HG03139 (cell line): ENCODE results near the gene APAF1.

Source experiments
- ATAC-seq: cut with Tn5 transposase; IDR thresholded peaks from one replicate; pipeline ENCODE4 v1.9.1; 2021; ENCODE audit not compliant: unreplicated experiment

Gene APAF1

GRCh38 chr12:98725476-98726247 lies 80.6 kb downstream of the APAF1 start:
- ATAC-seq: peak; percentile 81

GRCh38 chr12:98727196-98727595 lies 82.1 kb downstream of the APAF1 start:
- ATAC-seq: no peak

GRCh38 chr12:98730412-98730811 lies 85.3 kb downstream of the APAF1 start:
- no peak for ATAC-seq

- no peak for ATAC-seq
These were observed 88.7 kb downstream of the APAF1 start for GRCh38 chr12:98733667-98734350.

- no peak for ATAC-seq
These were observed 90.7 kb downstream of the APAF1 start for GRCh38 chr12:98735821-98736220.

- ATAC-seq: no peak
These were observed 91.5 kb downstream of the APAF1 start for GRCh38 chr12:98736352-98737321.

GRCh38 chr12:98737322-98737712 lies 92.2 kb downstream of the APAF1 start:
- ATAC-seq: no peak

- no peak for ATAC-seq
These were observed 92.9 kb downstream of the APAF1 start for GRCh38 chr12:98738002-98738401.

- no peak for ATAC-seq
These were observed 93.4 kb downstream of the APAF1 start for GRCh38 chr12:98738539-98738938.

GRCh38 chr12:98740751-98741150 lies 95.7 kb downstream of the APAF1 start:
- no peak for ATAC-seq

- no peak for ATAC-seq
These were observed 96.1 kb downstream of the APAF1 start for GRCh38 chr12:98741196-98741555.

- no peak for ATAC-seq
These were observed 96.6 kb downstream of the APAF1 start for GRCh38 chr12:98741556-98742265.

- ATAC-seq: no peak
These were observed 98.4 kb downstream of the APAF1 start for GRCh38 chr12:98743362-98743953.

- no peak for ATAC-seq
These were observed 99.6 kb downstream of the APAF1 start for GRCh38 chr12:98744680-98745079.

GRCh38 chr12:98745578-98746391 lies 100.7 kb downstream of the APAF1 start:
- ATAC-seq: no peak

GRCh38 chr12:98748463-98748862 lies 103.4 kb downstream of the APAF1 start:
- no peak for ATAC-seq

- no peak for ATAC-seq
These were observed 105.4 kb downstream of the APAF1 start for GRCh38 chr12:98750511-98750910.

- no peak for ATAC-seq
These were observed 106.6 kb downstream of the APAF1 start for GRCh38 chr12:98751580-98752115.

GRCh38 chr12:98752726-98753125 lies 107.6 kb downstream of the APAF1 start:
- no peak for ATAC-seq
